HL-60 (cell line): ENCODE results near the gene FOXL3.
"Not testable (repeated sequence)": the region's sequence is repeated elsewhere in the genome, so short reads cannot be mapped to it uniquely, and the experiment has no call there.

Source experiments
- DNase-seq, 2 experiments: peaks; one replicate each; pipeline ENCODE4 v3.0.0-alpha.2; 2010 to 2020; ENCODE audit warnings: low read depth in 1 of 2, low spot score in 1 of 2
- H3K27ac ChIP-seq: fragments of 250-450 bp; sonication (Bioruptor Pico); replicated peaks from 2 replicates; pipeline ENCODE4 v1.5.1; 2020; ENCODE audit warnings: mild to moderate bottlenecking, moderate library complexity
- H3K27me3 ChIP-seq: fragments of 250-450 bp; sonication (Bioruptor Pico); 2 replicates; pipeline ENCODE4 v1.5.1; 2021; ENCODE audit warnings: mild to moderate bottlenecking, moderate library complexity; ENCODE audit not compliant: insufficient read depth, poor library complexity, severe bottlenecking
- H3K4me3 ChIP-seq: replicated peaks from 2 replicates; pipeline ENCODE4 v1.5.1; 2011; ENCODE audit warnings: mild to moderate bottlenecking, control low read depth, low read length; ENCODE audit not compliant: insufficient read depth
- GABPA ChIP-seq: IDR thresholded peaks from 2 replicates; pipeline ENCODE4 v1.6.1; 2012; ENCODE audit warnings: low read depth
- POLR2AphosphoS5 ChIP-seq: IDR thresholded peaks from 2 replicates; pipeline ENCODE4 v1.6.1; 2012; ENCODE audit warnings: low read depth
- SPI1 ChIP-seq: IDR thresholded peaks from 2 replicates; pipeline ENCODE4 v1.6.1; 2012; ENCODE audit warnings: low read depth, mild to moderate bottlenecking, borderline replicate concordance
- TF ChIP-seq, protein P1 (sequence below): IDR thresholded peaks from 2 replicates; pipeline ENCODE4 v1.6.1; 2012; ENCODE audit warnings: low read depth; ENCODE audit not compliant: insufficient replicate concordance
- TF ChIP-seq, protein P2 (sequence below): IDR thresholded peaks from one replicate; pipeline ENCODE4 v1.5.1; 2011; ENCODE audit warnings: low read length, control low read depth, inconsistent platforms; ENCODE audit not compliant: insufficient read depth

FOXL3 gene

DNA sequence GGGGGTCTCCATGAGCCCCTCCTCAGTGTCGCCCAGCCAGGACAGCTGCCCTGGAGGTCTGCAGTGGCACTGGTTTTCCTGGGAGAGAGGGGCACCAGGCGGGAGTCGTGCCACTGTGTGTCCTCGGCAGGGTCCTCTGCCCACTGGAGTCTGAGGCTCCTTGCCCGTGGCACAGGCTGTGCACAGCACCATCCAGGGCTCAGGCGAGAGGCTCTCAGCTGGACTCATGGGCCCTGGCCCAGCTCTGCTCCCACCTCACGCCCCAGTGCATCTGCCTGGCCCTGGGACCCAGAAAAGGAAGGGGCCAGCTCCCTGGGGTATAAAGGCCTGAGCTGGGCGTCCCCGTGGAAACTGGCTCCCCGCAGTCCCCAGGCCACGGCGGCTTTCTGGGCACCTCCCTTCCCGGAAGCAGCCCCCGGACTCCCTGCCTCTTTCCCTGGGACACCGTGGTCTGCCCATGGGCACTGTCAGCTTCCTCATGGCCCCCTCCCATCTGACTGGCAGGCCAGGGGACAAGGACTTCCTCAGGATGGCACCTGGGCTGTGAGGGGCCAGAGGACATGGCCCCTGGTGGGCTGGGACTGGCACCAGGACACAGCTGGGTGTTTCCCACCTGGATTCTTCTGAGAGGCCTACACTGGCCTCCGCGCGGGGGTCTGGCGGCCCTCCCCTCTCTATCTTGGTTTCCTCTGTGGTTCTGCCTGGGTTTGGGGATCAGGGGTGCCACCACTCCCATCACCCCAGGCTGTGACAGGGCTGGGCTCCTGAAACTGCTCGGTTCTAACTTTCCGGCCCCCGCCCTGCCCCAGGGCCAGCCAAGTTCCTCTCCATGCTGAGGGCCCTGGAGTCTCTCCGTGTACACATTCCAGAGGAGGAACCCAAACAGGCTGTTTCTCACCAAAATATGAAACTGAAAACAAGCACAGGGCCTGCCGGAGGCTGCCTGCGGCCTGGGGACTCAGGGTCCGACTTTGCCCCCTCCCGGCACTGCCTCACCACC lies 5.5 kb downstream of the FOXL3 start:
- DNase-seq = no peak
- TF ChIP-seq SPI1 (no peak), GABPA (no peak), POLR2AphosphoS5 (no peak)
- TF ChIP-seq, protein P1, sequence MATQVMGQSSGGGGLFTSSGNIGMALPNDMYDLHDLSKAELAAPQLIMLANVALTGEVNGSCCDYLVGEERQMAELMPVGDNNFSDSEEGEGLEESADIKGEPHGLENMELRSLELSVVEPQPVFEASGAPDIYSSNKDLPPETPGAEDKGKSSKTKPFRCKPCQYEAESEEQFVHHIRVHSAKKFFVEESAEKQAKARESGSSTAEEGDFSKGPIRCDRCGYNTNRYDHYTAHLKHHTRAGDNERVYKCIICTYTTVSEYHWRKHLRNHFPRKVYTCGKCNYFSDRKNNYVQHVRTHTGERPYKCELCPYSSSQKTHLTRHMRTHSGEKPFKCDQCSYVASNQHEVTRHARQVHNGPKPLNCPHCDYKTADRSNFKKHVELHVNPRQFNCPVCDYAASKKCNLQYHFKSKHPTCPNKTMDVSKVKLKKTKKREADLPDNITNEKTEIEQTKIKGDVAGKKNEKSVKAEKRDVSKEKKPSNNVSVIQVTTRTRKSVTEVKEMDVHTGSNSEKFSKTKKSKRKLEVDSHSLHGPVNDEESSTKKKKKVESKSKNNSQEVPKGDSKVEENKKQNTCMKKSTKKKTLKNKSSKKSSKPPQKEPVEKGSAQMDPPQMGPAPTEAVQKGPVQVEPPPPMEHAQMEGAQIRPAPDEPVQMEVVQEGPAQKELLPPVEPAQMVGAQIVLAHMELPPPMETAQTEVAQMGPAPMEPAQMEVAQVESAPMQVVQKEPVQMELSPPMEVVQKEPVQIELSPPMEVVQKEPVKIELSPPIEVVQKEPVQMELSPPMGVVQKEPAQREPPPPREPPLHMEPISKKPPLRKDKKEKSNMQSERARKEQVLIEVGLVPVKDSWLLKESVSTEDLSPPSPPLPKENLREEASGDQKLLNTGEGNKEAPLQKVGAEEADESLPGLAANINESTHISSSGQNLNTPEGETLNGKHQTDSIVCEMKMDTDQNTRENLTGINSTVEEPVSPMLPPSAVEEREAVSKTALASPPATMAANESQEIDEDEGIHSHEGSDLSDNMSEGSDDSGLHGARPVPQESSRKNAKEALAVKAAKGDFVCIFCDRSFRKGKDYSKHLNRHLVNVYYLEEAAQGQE = no peak
- TF ChIP-seq, protein P2, sequence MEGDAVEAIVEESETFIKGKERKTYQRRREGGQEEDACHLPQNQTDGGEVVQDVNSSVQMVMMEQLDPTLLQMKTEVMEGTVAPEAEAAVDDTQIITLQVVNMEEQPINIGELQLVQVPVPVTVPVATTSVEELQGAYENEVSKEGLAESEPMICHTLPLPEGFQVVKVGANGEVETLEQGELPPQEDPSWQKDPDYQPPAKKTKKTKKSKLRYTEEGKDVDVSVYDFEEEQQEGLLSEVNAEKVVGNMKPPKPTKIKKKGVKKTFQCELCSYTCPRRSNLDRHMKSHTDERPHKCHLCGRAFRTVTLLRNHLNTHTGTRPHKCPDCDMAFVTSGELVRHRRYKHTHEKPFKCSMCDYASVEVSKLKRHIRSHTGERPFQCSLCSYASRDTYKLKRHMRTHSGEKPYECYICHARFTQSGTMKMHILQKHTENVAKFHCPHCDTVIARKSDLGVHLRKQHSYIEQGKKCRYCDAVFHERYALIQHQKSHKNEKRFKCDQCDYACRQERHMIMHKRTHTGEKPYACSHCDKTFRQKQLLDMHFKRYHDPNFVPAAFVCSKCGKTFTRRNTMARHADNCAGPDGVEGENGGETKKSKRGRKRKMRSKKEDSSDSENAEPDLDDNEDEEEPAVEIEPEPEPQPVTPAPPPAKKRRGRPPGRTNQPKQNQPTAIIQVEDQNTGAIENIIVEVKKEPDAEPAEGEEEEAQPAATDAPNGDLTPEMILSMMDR = no peak
- Histone ChIP-seq H3K27me3 (peaks cover 6% of the 10 kb centered on the region), H3K4me3 (no peak overlapping the region), H3K27ac (no peak overlapping the region)

DNA sequence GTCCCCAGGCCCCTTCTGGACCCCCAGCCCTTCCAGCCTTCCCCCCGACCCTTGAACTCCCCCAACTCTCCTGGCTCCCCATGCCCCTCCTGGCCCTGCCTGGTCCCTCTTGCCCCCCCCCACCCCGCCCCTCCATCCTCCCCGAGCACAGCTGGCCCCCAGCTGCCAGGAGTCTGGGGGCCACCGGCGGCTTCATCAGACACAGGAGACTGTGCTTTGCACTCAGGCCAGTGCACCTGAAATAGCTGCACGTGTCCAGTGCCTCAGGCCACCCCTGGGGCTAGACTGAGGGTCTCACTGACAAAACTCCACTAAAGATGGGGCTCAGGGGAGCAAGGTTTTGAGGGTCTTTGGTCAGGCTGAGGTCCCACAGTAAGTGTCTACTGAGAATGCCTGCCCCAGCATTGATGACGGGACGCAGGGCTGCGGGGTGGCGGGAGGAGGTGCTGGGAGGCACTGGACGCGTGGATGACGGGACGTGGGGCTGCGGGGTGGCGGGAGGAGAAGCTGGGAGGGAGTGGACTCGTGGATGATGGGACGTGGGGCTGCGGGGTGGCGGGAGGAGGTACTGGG lies 6.5 kb downstream of the FOXL3 start:
- TF ChIP-seq GABPA = no peak
- TF ChIP-seq, protein P2 = no peak
- TF ChIP-seq POLR2AphosphoS5 = no peak
- no peak for TF ChIP-seq SPI1
- TF ChIP-seq, protein P1 = no peak
- no peak overlapping the region for H3K4me3 ChIP-seq
- no peak for DNase-seq
- H3K27me3 ChIP-seq = peaks cover 6% of the 10 kb centered on the region
- no peak overlapping the region for H3K27ac ChIP-seq

DNA sequence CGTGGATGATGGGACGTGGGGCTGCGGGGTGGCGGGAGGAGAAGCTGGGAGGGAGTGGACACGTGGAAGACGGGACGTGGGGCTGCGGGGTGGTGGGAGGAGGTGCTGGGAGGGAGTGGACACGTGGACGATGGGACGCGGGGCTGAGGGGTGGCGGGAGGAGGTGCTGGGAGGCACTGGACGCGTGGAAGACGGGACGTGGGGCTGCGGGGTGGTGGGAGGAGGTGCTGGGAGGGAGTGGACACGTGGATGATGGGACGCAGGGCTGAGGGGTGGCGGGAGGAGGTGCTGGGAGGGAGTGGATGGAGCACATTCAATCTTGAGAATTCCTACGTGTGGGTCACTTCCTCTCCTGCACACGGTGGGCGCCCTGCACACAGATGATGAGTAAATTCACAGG lies 7.2 kb downstream of the FOXL3 start:
- not testable (repeated sequence) for H3K4me3 ChIP-seq, H3K27me3 ChIP-seq, DNase-seq, H3K27ac ChIP-seq

DNA sequence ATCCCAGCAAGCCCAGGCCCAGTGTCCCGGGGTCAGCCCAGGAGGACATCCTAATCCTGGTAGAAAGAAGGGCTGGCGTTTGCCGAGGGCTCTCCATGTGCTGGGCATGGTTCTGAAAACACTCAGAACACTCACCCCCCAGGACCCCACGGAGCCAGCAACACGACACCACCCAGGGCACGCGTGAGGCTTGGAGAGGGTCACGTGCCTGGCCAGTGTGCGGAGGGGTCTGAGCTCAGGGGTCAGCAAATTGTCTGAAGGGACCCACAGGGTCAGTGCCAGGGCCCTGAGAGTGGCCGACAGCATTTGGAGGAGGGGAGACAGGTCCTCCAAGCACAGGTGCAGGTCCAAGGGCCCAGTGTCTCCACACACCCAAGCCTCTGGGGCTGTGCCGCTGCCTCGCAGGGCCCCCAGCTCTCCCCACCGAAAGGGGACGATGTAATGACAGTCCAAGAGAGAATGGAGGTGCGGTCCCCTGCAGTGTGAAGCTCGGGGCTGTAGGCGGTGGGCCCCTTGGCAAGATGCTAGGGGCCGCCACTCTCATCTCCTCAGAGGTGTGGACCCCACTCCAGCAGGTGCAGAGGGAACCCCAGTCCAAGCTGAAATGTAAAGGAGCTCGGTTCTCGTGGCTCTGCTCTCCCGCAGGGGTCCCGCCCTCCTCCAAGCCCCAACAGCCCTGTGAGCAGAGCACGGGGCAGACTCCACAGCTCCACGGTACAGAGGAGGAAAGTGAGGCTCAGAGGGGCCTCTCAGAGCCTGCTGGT lies 7.8 kb downstream of the FOXL3 start:
- no peak overlapping the region for H3K27ac ChIP-seq
- no peak overlapping the region for H3K4me3 ChIP-seq
- H3K27me3 ChIP-seq = peaks cover 2% of the 10 kb centered on the region
- no peak for DNase-seq
- TF ChIP-seq POLR2AphosphoS5 = no peak
- TF ChIP-seq SPI1 = no peak
- TF ChIP-seq, protein P1 = no peak
- TF ChIP-seq, protein P2 = no peak
- TF ChIP-seq GABPA = no peak
